NCI-H2107 treated with DMSO at 0.1 percent for 48 hours (cell line): ENCODE measurements around the gene ATP6V1C2.
"Not testable (repeated sequence)": the region's sequence is repeated elsewhere in the genome, so short reads cannot be mapped to it uniquely, and the experiment has no call there.

Experiments
- DNase-seq: peaks from one replicate; lab custom pipeline; 2025; ENCODE audit not compliant: unreplicated experiment; lab: John Stamatoyannopoulos, UW

Gene ATP6V1C2

GRCh38 chr2:10812362-10813162, 91.1 kb downstream of the ATP6V1C2 start, which contains the start of gene PDIA6:
TSS of gene PDIA6 (minus strand) at chr2:10812785. CDS start at chr2:10812696, 89 bp downstream.
- DNase-seq: peak; percentile 78

- DNase-seq: not testable (repeated sequence)
These were observed 92.0 kb downstream of the ATP6V1C2 start for GRCh38 chr2:10813163-10814138.

- no peak for DNase-seq
These were observed 92.7 kb downstream of the ATP6V1C2 start for GRCh38 chr2:10814142-10814541.

- no peak for DNase-seq
These were observed 93.3 kb downstream of the ATP6V1C2 start for GRCh38 chr2:10814571-10815331.

GRCh38 chr2:10817413-10817812, 96.0 kb downstream of the ATP6V1C2 start:
- no peak for DNase-seq

GRCh38 chr2:10818305-10818704, 96.9 kb downstream of the ATP6V1C2 start:
- DNase-seq: not testable (repeated sequence)

GRCh38 chr2:10818984-10819383, 97.6 kb downstream of the ATP6V1C2 start:
- DNase-seq: no peak

GRCh38 chr2:10819714-10820314, 98.4 kb downstream of the ATP6V1C2 start:
- DNase-seq: no peak

GRCh38 chr2:10820562-10820961, 99.1 kb downstream of the ATP6V1C2 start:
- DNase-seq: no peak

GRCh38 chr2:10820978-10821695, 99.7 kb downstream of the ATP6V1C2 start:
- DNase-seq: no peak

- DNase-seq: no peak
These were observed 102.8 kb downstream of the ATP6V1C2 start for GRCh38 chr2:10824191-10824590.

GRCh38 chr2:10826026-10826425, 104.6 kb downstream of the ATP6V1C2 start:
- no peak for DNase-seq

GRCh38 chr2:10826625-10827024, 105.2 kb downstream of the ATP6V1C2 start:
- DNase-seq: no peak

GRCh38 chr2:10828346-10828745, 106.9 kb downstream of the ATP6V1C2 start:
- DNase-seq: no peak

GRCh38 chr2:10829299-10829698, 107.9 kb downstream of the ATP6V1C2 start:
- DNase-seq: no peak

- DNase-seq: no peak
These were observed 108.8 kb downstream of the ATP6V1C2 start for GRCh38 chr2:10830203-10830602.

GRCh38 chr2:10830641-10831399, 109.4 kb downstream of the ATP6V1C2 start:
- DNase-seq: no peak

- DNase-seq: no peak
These were observed 110.1 kb downstream of the ATP6V1C2 start for GRCh38 chr2:10831400-10831985.
